K562 (cell line): ENCODE data around the gene FANCD2. TPM values are rescaled to one million over a fixed set of nuclear protein-coding genes. Genes with fewer than 3 reads are reported as not detected.

Experiments
- CAMTA2 ChIP-seq: fragments of 250-450 bp; sonication (Bioruptor Pico); conservative IDR thresholded peaks from 2 replicates; pipeline ENCODE4 v1.5.1; 2022
- CCNT2 ChIP-seq: IDR thresholded peaks from 2 replicates; pipeline ENCODE4 v1.6.1; 2011; ENCODE audit warnings: borderline replicate concordance, low read depth, mild to moderate bottlenecking, moderate library complexity, mixed read lengths, low read length; ENCODE audit not compliant: insufficient read length; ENCODE audit errors: extremely low read depth
- GTF2F1 ChIP-seq: IDR thresholded peaks from 2 replicates; pipeline ENCODE4 v1.6.1; 2011; ENCODE audit warnings: low read depth, low read length, improper control_type of control experiment
- HDAC2 ChIP-seq: fragments of 450-650 bp; IDR thresholded peaks from 2 replicates; pipeline ENCODE4 v1.6.1; 2016; ENCODE audit warnings: mild to moderate bottlenecking
- MTA1 ChIP-seq: fragments of 450-650 bp; IDR thresholded peaks from 2 replicates; pipeline ENCODE4 v1.6.1; 2017; ENCODE audit warnings: borderline replicate concordance
- ZNF274 ChIP-seq: IDR thresholded peaks from 2 replicates; pipeline ENCODE4 v1.6.1; 2011; ENCODE audit warnings: low read depth, mild to moderate bottlenecking, low read length, moderate library complexity, borderline replicate concordance
- ZNF586 ChIP-seq: fragments of 450-650 bp; formaldehyde crosslinking; conservative IDR thresholded peaks from 2 replicates; pipeline ENCODE4 v1.4.0; 2020; ENCODE audit warnings: mild to moderate bottlenecking, moderate library complexity
- polyA plus RNA-seq, 8 experiments: library from polyadenylated mRNA; depleted of rRNA in 4 of 8; stranded (reverse) in 5 of 8; unstranded in 3 of 8; fragments of >200 nt; fragmentation: Nextera tagmentation in 2 of 8; fragmentation: Illumina TruSeq in 1 of 8; extraction: Ambion mirVana in 2 of 8; extraction: Trizol in 1 of 8; gene quantifications; 2 replicates each; pipeline versions ENCODE4 v1.2.1 to v1.2.3, GENCODE V29; 2011 to 2014; ENCODE audit warnings: inconsistent platforms in 1 of 8, missing spikeins in 1 of 8
- total RNA-seq, 7 experiments: library from RNA; depleted of rRNA in 6 of 7; stranded (reverse); fragments of >200 nt in 6 of 7; fragmentation: Illumina TruSeq in 2 of 7; extraction: Trizol in 2 of 7; gene quantifications; 2 replicates each; pipeline versions ENCODE4 v1.2.1 to v1.2.3, GENCODE V29; 2011 to 2021; ENCODE audit warnings: low replicate concordance in 1 of 7
- TF ChIP-seq, protein P1 (sequence below): fragments of 450-650 bp; IDR thresholded peaks from 2 replicates; pipeline ENCODE4 v1.6.1; 2016; ENCODE audit warnings: borderline replicate concordance
- TF ChIP-seq, protein P2 (sequence below): sonication (generic); formaldehyde crosslinking; IDR thresholded peaks from 2 replicates; pipeline ENCODE4 v1.8.1; 2023; ENCODE audit warnings: mild to moderate bottlenecking, missing genetic modification reagents
- TF ChIP-seq, protein P3 (sequence below): fragments of 250-450 bp; sonication (Bioruptor Pico); IDR thresholded peaks from 2 replicates; pipeline ENCODE4 v1.8.0; 2021; ENCODE audit warnings: mild to moderate bottlenecking, moderate library complexity
- TF ChIP-seq, protein P4 (sequence below): sonication (generic); formaldehyde crosslinking; IDR thresholded peaks from 2 replicates; pipeline ENCODE4 v1.8.1; 2023; ENCODE audit warnings: missing genetic modification reagents, mild to moderate bottlenecking, borderline replicate concordance
- TF ChIP-seq, protein P5 (sequence below): fragments of 250-450 bp; sonication (Bioruptor Pico); IDR thresholded peaks from 2 replicates; pipeline ENCODE4 v1.5.0; 2020; ENCODE audit warnings: mild to moderate bottlenecking, borderline replicate concordance
- TF ChIP-seq, protein P6 (sequence below): sonication (generic); formaldehyde crosslinking; IDR thresholded peaks from 2 replicates; pipeline ENCODE4 v1.8.0; 2022; ENCODE audit warnings: missing genetic modification reagents, mild to moderate bottlenecking, moderate library complexity, borderline replicate concordance

The FANCD2 gene
- total and polyA plus RNA-seq, 9 of the 15 experiments (the other 6 are each of a cell fraction or from before 2014, with no cell fraction given) = 59.4 to 137 (median 96.1) TPM

DNA sequence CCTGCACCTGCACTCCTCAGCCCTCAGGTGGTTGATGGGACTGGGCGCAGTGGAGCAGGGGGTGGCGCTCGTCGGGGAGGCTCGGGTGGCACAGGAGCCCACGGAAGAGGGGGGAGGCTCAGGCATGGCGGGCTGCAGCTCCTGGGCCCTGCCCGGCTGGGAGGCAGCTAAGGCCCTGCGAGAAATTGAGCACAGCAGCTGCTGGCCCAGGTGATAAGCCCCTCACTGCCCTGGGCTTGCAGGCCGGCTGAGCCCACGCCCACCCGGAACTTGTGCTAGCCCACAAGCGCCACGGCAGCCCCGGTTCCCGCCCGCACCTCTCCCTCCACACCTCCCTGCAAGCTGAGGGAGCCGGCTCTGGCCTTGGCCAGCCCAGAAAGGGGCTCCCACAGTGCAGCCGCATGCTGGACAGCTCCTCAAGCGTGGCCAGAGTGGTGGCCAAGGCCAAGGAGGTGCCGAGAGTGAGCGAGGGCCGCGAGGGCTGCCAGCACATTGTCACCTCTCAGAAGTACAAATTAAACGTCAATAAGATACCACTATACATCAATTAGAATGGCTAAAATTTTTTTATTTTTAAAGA, 110.3 kb downstream of the FANCD2 start (continued):
- TF ChIP-seq, protein P1, sequence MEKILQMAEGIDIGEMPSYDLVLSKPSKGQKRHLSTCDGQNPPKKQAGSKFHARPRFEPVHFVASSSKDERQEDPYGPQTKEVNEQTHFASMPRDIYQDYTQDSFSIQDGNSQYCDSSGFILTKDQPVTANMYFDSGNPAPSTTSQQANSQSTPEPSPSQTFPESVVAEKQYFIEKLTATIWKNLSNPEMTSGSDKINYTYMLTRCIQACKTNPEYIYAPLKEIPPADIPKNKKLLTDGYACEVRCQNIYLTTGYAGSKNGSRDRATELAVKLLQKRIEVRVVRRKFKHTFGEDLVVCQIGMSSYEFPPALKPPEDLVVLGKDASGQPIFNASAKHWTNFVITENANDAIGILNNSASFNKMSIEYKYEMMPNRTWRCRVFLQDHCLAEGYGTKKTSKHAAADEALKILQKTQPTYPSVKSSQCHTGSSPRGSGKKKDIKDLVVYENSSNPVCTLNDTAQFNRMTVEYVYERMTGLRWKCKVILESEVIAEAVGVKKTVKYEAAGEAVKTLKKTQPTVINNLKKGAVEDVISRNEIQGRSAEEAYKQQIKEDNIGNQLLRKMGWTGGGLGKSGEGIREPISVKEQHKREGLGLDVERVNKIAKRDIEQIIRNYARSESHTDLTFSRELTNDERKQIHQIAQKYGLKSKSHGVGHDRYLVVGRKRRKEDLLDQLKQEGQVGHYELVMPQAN = no peak
- TF ChIP-seq, protein P2, sequence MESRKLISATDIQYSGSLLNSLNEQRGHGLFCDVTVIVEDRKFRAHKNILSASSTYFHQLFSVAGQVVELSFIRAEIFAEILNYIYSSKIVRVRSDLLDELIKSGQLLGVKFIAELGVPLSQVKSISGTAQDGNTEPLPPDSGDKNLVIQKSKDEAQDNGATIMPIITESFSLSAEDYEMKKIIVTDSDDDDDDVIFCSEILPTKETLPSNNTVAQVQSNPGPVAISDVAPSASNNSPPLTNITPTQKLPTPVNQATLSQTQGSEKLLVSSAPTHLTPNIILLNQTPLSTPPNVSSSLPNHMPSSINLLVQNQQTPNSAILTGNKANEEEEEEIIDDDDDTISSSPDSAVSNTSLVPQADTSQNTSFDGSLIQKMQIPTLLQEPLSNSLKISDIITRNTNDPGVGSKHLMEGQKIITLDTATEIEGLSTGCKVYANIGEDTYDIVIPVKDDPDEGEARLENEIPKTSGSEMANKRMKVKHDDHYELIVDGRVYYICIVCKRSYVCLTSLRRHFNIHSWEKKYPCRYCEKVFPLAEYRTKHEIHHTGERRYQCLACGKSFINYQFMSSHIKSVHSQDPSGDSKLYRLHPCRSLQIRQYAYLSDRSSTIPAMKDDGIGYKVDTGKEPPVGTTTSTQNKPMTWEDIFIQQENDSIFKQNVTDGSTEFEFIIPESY (CRISPR knock-in tag) = 0 out of 2 replicates have a peak, but pooled peaks have one; percentile 30
- TF ChIP-seq MTA1 = no peak
- TF ChIP-seq, protein P3, sequence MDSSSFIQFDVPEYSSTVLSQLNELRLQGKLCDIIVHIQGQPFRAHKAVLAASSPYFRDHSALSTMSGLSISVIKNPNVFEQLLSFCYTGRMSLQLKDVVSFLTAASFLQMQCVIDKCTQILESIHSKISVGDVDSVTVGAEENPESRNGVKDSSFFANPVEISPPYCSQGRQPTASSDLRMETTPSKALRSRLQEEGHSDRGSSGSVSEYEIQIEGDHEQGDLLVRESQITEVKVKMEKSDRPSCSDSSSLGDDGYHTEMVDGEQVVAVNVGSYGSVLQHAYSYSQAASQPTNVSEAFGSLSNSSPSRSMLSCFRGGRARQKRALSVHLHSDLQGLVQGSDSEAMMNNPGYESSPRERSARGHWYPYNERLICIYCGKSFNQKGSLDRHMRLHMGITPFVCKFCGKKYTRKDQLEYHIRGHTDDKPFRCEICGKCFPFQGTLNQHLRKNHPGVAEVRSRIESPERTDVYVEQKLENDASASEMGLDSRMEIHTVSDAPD (CRISPR knock-in tag) = no peak
- TF ChIP-seq HDAC2 = no peak
- TF ChIP-seq, protein P4, sequence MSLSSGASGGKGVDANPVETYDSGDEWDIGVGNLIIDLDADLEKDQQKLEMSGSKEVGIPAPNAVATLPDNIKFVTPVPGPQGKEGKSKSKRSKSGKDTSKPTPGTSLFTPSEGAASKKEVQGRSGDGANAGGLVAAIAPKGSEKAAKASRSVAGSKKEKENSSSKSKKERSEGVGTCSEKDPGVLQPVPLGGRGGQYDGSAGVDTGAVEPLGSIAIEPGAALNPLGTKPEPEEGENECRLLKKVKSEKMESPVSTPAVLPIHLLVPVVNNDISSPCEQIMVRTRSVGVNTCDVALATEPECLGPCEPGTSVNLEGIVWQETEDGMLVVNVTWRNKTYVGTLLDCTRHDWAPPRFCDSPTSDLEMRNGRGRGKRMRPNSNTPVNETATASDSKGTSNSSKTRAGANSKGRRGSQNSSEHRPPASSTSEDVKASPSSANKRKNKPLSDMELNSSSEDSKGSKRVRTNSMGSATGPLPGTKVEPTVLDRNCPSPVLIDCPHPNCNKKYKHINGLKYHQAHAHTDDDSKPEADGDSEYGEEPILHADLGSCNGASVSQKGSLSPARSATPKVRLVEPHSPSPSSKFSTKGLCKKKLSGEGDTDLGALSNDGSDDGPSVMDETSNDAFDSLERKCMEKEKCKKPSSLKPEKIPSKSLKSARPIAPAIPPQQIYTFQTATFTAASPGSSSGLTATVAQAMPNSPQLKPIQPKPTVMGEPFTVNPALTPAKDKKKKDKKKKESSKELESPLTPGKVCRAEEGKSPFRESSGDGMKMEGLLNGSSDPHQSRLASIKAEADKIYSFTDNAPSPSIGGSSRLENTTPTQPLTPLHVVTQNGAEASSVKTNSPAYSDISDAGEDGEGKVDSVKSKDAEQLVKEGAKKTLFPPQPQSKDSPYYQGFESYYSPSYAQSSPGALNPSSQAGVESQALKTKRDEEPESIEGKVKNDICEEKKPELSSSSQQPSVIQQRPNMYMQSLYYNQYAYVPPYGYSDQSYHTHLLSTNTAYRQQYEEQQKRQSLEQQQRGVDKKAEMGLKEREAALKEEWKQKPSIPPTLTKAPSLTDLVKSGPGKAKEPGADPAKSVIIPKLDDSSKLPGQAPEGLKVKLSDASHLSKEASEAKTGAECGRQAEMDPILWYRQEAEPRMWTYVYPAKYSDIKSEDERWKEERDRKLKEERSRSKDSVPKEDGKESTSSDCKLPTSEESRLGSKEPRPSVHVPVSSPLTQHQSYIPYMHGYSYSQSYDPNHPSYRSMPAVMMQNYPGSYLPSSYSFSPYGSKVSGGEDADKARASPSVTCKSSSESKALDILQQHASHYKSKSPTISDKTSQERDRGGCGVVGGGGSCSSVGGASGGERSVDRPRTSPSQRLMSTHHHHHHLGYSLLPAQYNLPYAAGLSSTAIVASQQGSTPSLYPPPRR (CRISPR knock-in tag) = no peak
- TF ChIP-seq ZNF586 = no peak
- TF ChIP-seq CCNT2 = no peak
- TF ChIP-seq ZNF274 = no peak
- TF ChIP-seq, protein P5, sequence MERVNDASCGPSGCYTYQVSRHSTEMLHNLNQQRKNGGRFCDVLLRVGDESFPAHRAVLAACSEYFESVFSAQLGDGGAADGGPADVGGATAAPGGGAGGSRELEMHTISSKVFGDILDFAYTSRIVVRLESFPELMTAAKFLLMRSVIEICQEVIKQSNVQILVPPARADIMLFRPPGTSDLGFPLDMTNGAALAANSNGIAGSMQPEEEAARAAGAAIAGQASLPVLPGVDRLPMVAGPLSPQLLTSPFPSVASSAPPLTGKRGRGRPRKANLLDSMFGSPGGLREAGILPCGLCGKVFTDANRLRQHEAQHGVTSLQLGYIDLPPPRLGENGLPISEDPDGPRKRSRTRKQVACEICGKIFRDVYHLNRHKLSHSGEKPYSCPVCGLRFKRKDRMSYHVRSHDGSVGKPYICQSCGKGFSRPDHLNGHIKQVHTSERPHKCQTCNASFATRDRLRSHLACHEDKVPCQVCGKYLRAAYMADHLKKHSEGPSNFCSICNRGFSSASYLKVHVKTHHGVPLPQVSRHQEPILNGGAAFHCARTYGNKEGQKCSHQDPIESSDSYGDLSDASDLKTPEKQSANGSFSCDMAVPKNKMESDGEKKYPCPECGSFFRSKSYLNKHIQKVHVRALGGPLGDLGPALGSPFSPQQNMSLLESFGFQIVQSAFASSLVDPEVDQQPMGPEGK (CRISPR knock-in tag) = no peak
- TF ChIP-seq CAMTA2 = no peak
- TF ChIP-seq, protein P6, sequence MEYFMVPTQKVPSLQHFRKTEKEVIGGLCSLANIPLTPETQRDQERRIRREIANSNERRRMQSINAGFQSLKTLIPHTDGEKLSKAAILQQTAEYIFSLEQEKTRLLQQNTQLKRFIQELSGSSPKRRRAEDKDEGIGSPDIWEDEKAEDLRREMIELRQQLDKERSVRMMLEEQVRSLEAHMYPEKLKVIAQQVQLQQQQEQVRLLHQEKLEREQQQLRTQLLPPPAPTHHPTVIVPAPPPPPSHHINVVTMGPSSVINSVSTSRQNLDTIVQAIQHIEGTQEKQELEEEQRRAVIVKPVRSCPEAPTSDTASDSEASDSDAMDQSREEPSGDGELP (CRISPR knock-in tag) = peak; percentile 42
- TF ChIP-seq GTF2F1 = no peak
